K562 (cell line): ENCODE measurements around the gene HPCAL1. TPM values are rescaled to one million over a fixed set of nuclear protein-coding genes. Genes with fewer than 3 reads are reported as not detected.
"Not testable (repeated sequence)": the region's sequence is repeated elsewhere in the genome, so short reads cannot be mapped to it uniquely, and the experiment has no call there.

Source experiments
- ATAC-seq: fragments of 200-7000 bp; cut with Tn5 transposase; 3 replicates; pipeline ENCODE4 v1.9.1; 2020; ENCODE audit warnings: moderate library complexity
- BruUV-seq: library from RNA; stranded (reverse); fragments of 400-500 nt; replicated peaks from 2 replicates; lab custom pipeline; 2021; lab: Mats Ljungman, UMichigan
- CTCF ChIA-PET: fragments of 300-600 bp; formaldehyde crosslinking; extraction: SDS; loops from one replicate; lab custom pipeline; 2021; ENCODE audit warnings: low intra/inter-chr PET ratio; lab: Yijun Ruan, JAX
- POLR2A ChIA-PET: fragments of 300-600, 350-650 bp; sonication (Branson Sonifier 250); formaldehyde crosslinking; extraction: SDS; loops from one replicate; lab custom pipeline; 2021; ENCODE audit warnings: antibody characterized with exemption, inconsistent platforms; lab: Yijun Ruan, JAX
- DNase-seq, 4 experiments: peaks; one replicate each; pipeline versions ENCODE4 v3.0.0 to v3.0.0-alpha.2; 2011 to 2018; ENCODE audit warnings: low spot score in 3 of 4, mixed read lengths in 3 of 4; ENCODE audit errors: extremely low read depth in 1 of 4
- FAIRE-seq: peaks from 2 replicates; lab custom pipeline; 2011; peaks lifted over from hg19 to GRCh38; lab: Jason Lieb, UNC
- H2AFZ ChIP-seq: 2 replicates; pipeline ENCODE4 v1.6.0; 2011; ENCODE audit warnings: low read depth, low read length, control low read depth, inconsistent platforms
- H3K27ac ChIP-seq: fragments of 200-600 bp; 3 replicates; pipeline ENCODE4 v1.8.0; 2011; ENCODE audit warnings: low read depth, mild to moderate bottlenecking, control low read depth, inconsistent platforms, low read length, moderate library complexity, mixed read lengths; ENCODE audit errors: extremely low read depth
- H3K27me3 ChIP-seq, 2 experiments: fragments of 300-600 bp in 1 of 2; 2 replicates in 1 of 2; 3 replicates in 1 of 2; pipeline versions ENCODE4 v1.6.0 to v1.8.0; 2011; ENCODE audit warnings: inconsistent platforms in 2 of 2, low read length in 2 of 2, mild to moderate bottlenecking in 1 of 2, mixed read lengths in 1 of 2, moderate library complexity in 1 of 2; ENCODE audit not compliant: control insufficient read depth in 2 of 2, insufficient read depth in 2 of 2
- H3K36me3 ChIP-seq: fragments of 300-600 bp; 3 replicates; pipeline ENCODE4 v1.8.0; 2011; ENCODE audit warnings: mild to moderate bottlenecking, low read length, inconsistent platforms; ENCODE audit not compliant: control insufficient read depth, insufficient read depth
- H3K4me1 ChIP-seq, 2 experiments: fragments of 200-600 bp in 1 of 2; replicated peaks in 1 of 2; 2 replicates in 1 of 2; 3 replicates in 1 of 2; pipeline versions ENCODE4 v1.5.1 to v1.8.0; 2011; ENCODE audit warnings: inconsistent platforms in 2 of 2, low read length in 2 of 2, mild to moderate bottlenecking in 1 of 2, mixed read lengths in 1 of 2, moderate library complexity in 1 of 2; ENCODE audit not compliant: control insufficient read depth in 2 of 2, insufficient read depth in 2 of 2
- H3K4me2 ChIP-seq: 2 replicates; pipeline ENCODE4 v1.6.1; 2011; ENCODE audit warnings: low read length, control low read depth, inconsistent platforms, mixed read lengths; ENCODE audit not compliant: insufficient read depth
- H3K4me3 ChIP-seq: fragments of 200-600 bp; sonication (generic), shearing (Covaris generic); 2 replicates; pipeline ENCODE4 v1.5.1; 2016; ENCODE audit warnings: control low read depth, inconsistent platforms
- H3K79me2 ChIP-seq: fragments of 200-600 bp; 3 replicates; pipeline ENCODE4 v1.8.0; 2011; ENCODE audit warnings: low read length, inconsistent platforms; ENCODE audit not compliant: control insufficient read depth, insufficient read depth
- H3K9ac ChIP-seq, 2 experiments: 2 replicates each; pipeline versions ENCODE4 v1.6.0 to v1.6.1; 2011; ENCODE audit warnings: low read depth in 2 of 2, low read length in 2 of 2, control low read depth in 1 of 2, inconsistent platforms in 1 of 2, mild to moderate bottlenecking in 1 of 2, mixed read lengths in 1 of 2; ENCODE audit not compliant: insufficient read depth in 1 of 2
- H3K9me1 ChIP-seq: one replicate; pipeline ENCODE4 v1.6.0; 2011; ENCODE audit warnings: inconsistent platforms, mild to moderate bottlenecking, low read length, moderate library complexity; ENCODE audit not compliant: control insufficient read depth, insufficient read depth
- H3K9me3 ChIP-seq: replicated peaks from 2 replicates; pipeline ENCODE4 v1.5.1; 2011; ENCODE audit warnings: low read depth, low read length, inconsistent platforms; ENCODE audit not compliant: control insufficient read depth, insufficient read depth
- H4K20me1 ChIP-seq: replicated peaks from 2 replicates; pipeline ENCODE4 v1.6.1; 2011; ENCODE audit warnings: low read length, inconsistent platforms, mixed read lengths; ENCODE audit not compliant: control insufficient read depth, insufficient read depth
- FOSL1 ChIP-seq: fragments of 200-800 bp; sonication (Bioruptor generic); conservative IDR thresholded peaks from 2 replicates; pipeline ENCODE4 v1.6.1; 2016; ENCODE audit warnings: missing genetic modification characterization, missing compliant biosample characterization
- MAFG ChIP-seq: fragments of 450-650 bp; conservative IDR thresholded peaks from 2 replicates; pipeline ENCODE4 v1.6.1; 2016; ENCODE audit warnings: missing genetic modification characterization, missing compliant biosample characterization
- ZFP30 ChIP-seq: fragments of 250-450 bp; sonication (Bioruptor Pico); IDR thresholded peaks from 2 replicates; pipeline ENCODE4 v1.8.0; 2022; ENCODE audit warnings: moderate library complexity, mild to moderate bottlenecking, inconsistent platforms, borderline replicate concordance
- ZNF121 ChIP-seq: sonication (generic); formaldehyde crosslinking; conservative IDR thresholded peaks from 2 replicates; pipeline ENCODE4 v1.8.0; 2022; ENCODE audit warnings: missing genetic modification reagents
- ZNF316 ChIP-seq: fragments of 450-650 bp; IDR thresholded peaks from 2 replicates; pipeline ENCODE4 v1.6.1; 2016
- WGBS: fragments of 100-300 bp; shearing (Covaris generic); methylation state at CpG from one replicate; pipeline ENCODE4 v1.1.6; 2016; ENCODE audit warnings: low coverage, mixed read lengths; ENCODE audit not compliant: insufficient coverage; ENCODE audit errors: missing lambda C conversion rate; 5-methylcytosine and 5-hydroxymethylcytosine counted together
- in situ Hi-C: fragments of 300-500 bp; cut with MboI; formaldehyde crosslinking; loops from 4 replicates; pipeline ENCODE4 v1.15.0; 2018; ENCODE audit warnings: inconsistent platforms, mixed read lengths
- intact Hi-C: fragments of 100-400 bp; cut with micrococcal nuclease; formaldehyde crosslinking; loops from 2 replicates; pipeline ENCODE4 v1.14.2; 2022
- polyA plus RNA-seq, 8 experiments: library from polyadenylated mRNA; depleted of rRNA in 4 of 8; stranded (reverse) in 5 of 8; unstranded in 3 of 8; fragments of >200 nt; fragmentation: Nextera tagmentation in 2 of 8; fragmentation: Illumina TruSeq in 1 of 8; extraction: Ambion mirVana in 2 of 8; extraction: Trizol in 1 of 8; gene quantifications; 2 replicates each; pipeline versions ENCODE4 v1.2.1 to v1.2.3, GENCODE V29; 2011 to 2014; ENCODE audit warnings: inconsistent platforms in 1 of 8, missing spikeins in 1 of 8
- total RNA-seq, 7 experiments: library from RNA; depleted of rRNA in 6 of 7; stranded (reverse); fragments of >200 nt in 6 of 7; fragmentation: Illumina TruSeq in 2 of 7; extraction: Trizol in 2 of 7; gene quantifications; 2 replicates each; pipeline versions ENCODE4 v1.2.1 to v1.2.3, GENCODE V29; 2011 to 2021; ENCODE audit warnings: low replicate concordance in 1 of 7

HPCAL1 gene
- total and polyA plus RNA-seq, 9 of the 15 experiments (the other 6 are each of a cell fraction or from before 2014, with no cell fraction given): 2.7 to 65.5 (median 23.9) TPM

- FAIRE-seq, H3K27ac ChIP-seq, H2AFZ ChIP-seq, in situ Hi-C loops, POLR2A ChIA-PET, H3K9me1 ChIP-seq, DNase-seq, H3K4me1 ChIP-seq, H3K4me2 ChIP-seq, intact Hi-C loops, ATAC-seq, CTCF ChIA-PET, H3K9me3 ChIP-seq, BruUV-seq, H3K9ac ChIP-seq, H3K27me3 ChIP-seq, H3K4me3 ChIP-seq: not testable (repeated sequence)
- Histone ChIP-seq H3K79me2 (peaks cover 48% of the 10 kb centered on the region), H3K36me3 (peaks cover 82% of the 10 kb centered on the region), H4K20me1 (peaks cover 50% of the 10 kb centered on the region)
- 85% methylated on average over 2 of the region's 2 CpGs for WGBS
- TF ChIP-seq MAFG (tag) (0 out of 2 replicates have a peak, but pooled peaks have one; percentile 17), ZNF121 (CRISPR knock-in tag) (peak; percentile 56; the same call in 1 of the 2 replicates), ZNF316 (peak; percentile 76)
Measured at GRCh38 chr2:10442469-10443126, 139.9 kb downstream of the HPCAL1 start.

- Histone ChIP-seq H3K4me3 (no peak overlapping the region), H3K9me1 (no peaks in the 10 kb centered on the region), H3K4me2 (no peak overlapping the region), H4K20me1 (peaks cover 44% of the 10 kb centered on the region), H3K79me2 (peaks cover 61% of the 10 kb centered on the region), H3K27ac (no peak overlapping the region)
- peak in 1 of 4 experiments; percentile 30 for DNase-seq
- ChIA-PET CTCF (no interaction called here), POLR2A (interaction anchor here (0.8 to 4.6 kb wide), 5 partner anchors 9 to 387 kb away, joined by 3 to 47 read pairs (median 5); partner anchors contain the start of gene NOL10)
- 70% methylated on average over 5 of the region's 5 CpGs for WGBS
- peak; percentile 29 for FAIRE-seq
- ATAC-seq: no peak
- BruUV-seq: no TSS peak
- in situ Hi-C loops: no loop called here
- TF ChIP-seq ZFP30 (CRISPR knock-in tag) (no peak), FOSL1 (tag) (peak; percentile 55)
- TF ChIP-seq, all 486 proteins: peak for 1
- H3K36me3 ChIP-seq: peaks cover 74% of the 10 kb centered on the region
- H3K9me3 ChIP-seq: no peaks in the 10 kb centered on the region
- no peak overlapping the region for H2AFZ ChIP-seq
- H3K9ac ChIP-seq: no peak overlapping the region
- intact Hi-C loops: no loop called here
- H3K4me1 ChIP-seq: peaks cover 8 to 20% of the 10 kb centered on the region in 2 experiments; a peak in 4 of 5 replicates
- no peaks in the 10 kb centered on the region for H3K27me3 ChIP-seq
Measured at GRCh38 chr2:10444463-10444862, 141.8 kb downstream of the HPCAL1 start.
